ENCODE measurements around the gene NHLRC4.

NHLRC4 gene

GRCh38 chr16:533391-534123 lies 33.2 kb upstream of the NHLRC4 start:
- no peaks in the 10 kb centered on the region for H3K9me3 ChIP-seq (ENCODE audit: control insufficient read depth in 2 of 2, low read length in 2 of 2)
- no peak overlapping the region for H3K4me3 ChIP-seq (ENCODE audit: low read length in 2 of 2)
- no peak overlapping the region for H3K9ac ChIP-seq (ENCODE audit: low read length in 2 of 2)
- H3K36me3 ChIP-seq (ENCODE audit: control insufficient read depth in 2 of 2, insufficient read depth in 2 of 2, low read length in 2 of 2) = peaks cover 3 to 5% of the 10 kb centered on the region in 2 donors
- H3K4me1 ChIP-seq (ENCODE audit: control insufficient read depth, insufficient read depth, low read length) = peaks cover 17% of the 10 kb centered on the region
- H3K27ac ChIP-seq (ENCODE audit: low read length) = no peak overlapping the region
- no peaks in the 10 kb centered on the region for H3K27me3 ChIP-seq (ENCODE audit: control insufficient read depth in 1 of 2, insufficient read depth in 2 of 2, low read length in 2 of 2)

- no peaks in the 10 kb centered on the region for H3K9me3 ChIP-seq (ENCODE audit: control insufficient read depth in 2 of 2, low read length in 2 of 2)
- no peak overlapping the region for H3K27ac ChIP-seq (ENCODE audit: low read length)
- H3K9ac ChIP-seq (ENCODE audit: low read length in 2 of 2) = no peak overlapping the region
- no peak overlapping the region for H3K4me3 ChIP-seq (ENCODE audit: low read length in 2 of 2)
- H3K27me3 ChIP-seq (ENCODE audit: control insufficient read depth in 1 of 2, insufficient read depth in 2 of 2, low read length in 2 of 2) = no peaks in the 10 kb centered on the region
- H3K36me3 ChIP-seq (ENCODE audit: control insufficient read depth in 2 of 2, insufficient read depth in 2 of 2, low read length in 2 of 2) = peaks cover 3 to 5% of the 10 kb centered on the region in 2 donors
- peaks cover 11% of the 10 kb centered on the region for H3K4me1 ChIP-seq (ENCODE audit: control insufficient read depth, insufficient read depth, low read length)
These were observed 32.7 kb upstream of the NHLRC4 start for GRCh38 chr16:534135-534534.

GRCh38 chr16:534856-535445 lies 31.9 kb upstream of the NHLRC4 start:
- Histone ChIP-seq H3K4me1 (ENCODE audit: control insufficient read depth, insufficient read depth, low read length) (peaks cover 3% of the 10 kb centered on the region), H3K9ac (ENCODE audit: low read length in 2 of 2) (no peak overlapping the region)

GRCh38 chr16:535446-536405 lies 31.1 kb upstream of the NHLRC4 start:
- Histone ChIP-seq H3K36me3 (ENCODE audit: control insufficient read depth in 2 of 2, insufficient read depth in 2 of 2, low read length in 2 of 2) (peaks cover 3 to 5% of the 10 kb centered on the region in 2 donors), H3K4me1 (ENCODE audit: control insufficient read depth, insufficient read depth, low read length) (no peaks in the 10 kb centered on the region), H3K4me3 (ENCODE audit: low read length in 2 of 2) (no peak overlapping the region), H3K27ac (ENCODE audit: low read length) (no peak overlapping the region), H3K9me3 (ENCODE audit: control insufficient read depth in 2 of 2, low read length in 2 of 2) (no peaks in the 10 kb centered on the region), H3K9ac (ENCODE audit: low read length in 2 of 2) (no peak overlapping the region), H3K27me3 (ENCODE audit: control insufficient read depth in 1 of 2, insufficient read depth in 2 of 2, low read length in 2 of 2) (no peaks in the 10 kb centered on the region)

More at GRCh38 chr16:534856-535445, 31.9 kb upstream of the NHLRC4 start:
- H3K36me3 ChIP-seq (ENCODE audit: control insufficient read depth in 2 of 2, insufficient read depth in 2 of 2, low read length in 2 of 2) = peaks cover 3 to 5% of the 10 kb centered on the region in 2 donors
- no peak overlapping the region for H3K27ac ChIP-seq (ENCODE audit: low read length)
- H3K27me3 ChIP-seq (ENCODE audit: control insufficient read depth in 1 of 2, insufficient read depth in 2 of 2, low read length in 2 of 2) = no peaks in the 10 kb centered on the region
- H3K4me3 ChIP-seq (ENCODE audit: low read length in 2 of 2) = no peak overlapping the region
- H3K9me3 ChIP-seq (ENCODE audit: control insufficient read depth in 2 of 2, low read length in 2 of 2) = no peaks in the 10 kb centered on the region

GRCh38 chr16:536746-537145 lies 30.1 kb upstream of the NHLRC4 start:
- H3K9me3 ChIP-seq (ENCODE audit: control insufficient read depth in 2 of 2, low read length in 2 of 2) = no peaks in the 10 kb centered on the region
- H3K9ac ChIP-seq (ENCODE audit: low read length in 2 of 2) = no peak overlapping the region
- H3K4me1 ChIP-seq (ENCODE audit: control insufficient read depth, insufficient read depth, low read length) = no peaks in the 10 kb centered on the region
- peaks cover 3 to 5% of the 10 kb centered on the region in 2 donors for H3K36me3 ChIP-seq (ENCODE audit: control insufficient read depth in 2 of 2, insufficient read depth in 2 of 2, low read length in 2 of 2)
- no peak overlapping the region for H3K27ac ChIP-seq (ENCODE audit: low read length)
- no peaks in the 10 kb centered on the region for H3K27me3 ChIP-seq (ENCODE audit: control insufficient read depth in 1 of 2, insufficient read depth in 2 of 2, low read length in 2 of 2)
- no peak overlapping the region for H3K4me3 ChIP-seq (ENCODE audit: low read length in 2 of 2)

- H3K36me3 ChIP-seq (ENCODE audit: control insufficient read depth in 2 of 2, insufficient read depth in 2 of 2, low read length in 2 of 2) = peaks cover 3 to 5% of the 10 kb centered on the region in 2 donors
- no peak overlapping the region for H3K27ac ChIP-seq (ENCODE audit: low read length)
- no peak overlapping the region for H3K9ac ChIP-seq (ENCODE audit: low read length in 2 of 2)
- H3K4me1 ChIP-seq (ENCODE audit: control insufficient read depth, insufficient read depth, low read length) = no peaks in the 10 kb centered on the region
- H3K9me3 ChIP-seq (ENCODE audit: control insufficient read depth in 2 of 2, low read length in 2 of 2) = no peaks in the 10 kb centered on the region
- H3K27me3 ChIP-seq (ENCODE audit: control insufficient read depth in 1 of 2, insufficient read depth in 2 of 2, low read length in 2 of 2) = no peaks in the 10 kb centered on the region
- no peak overlapping the region for H3K4me3 ChIP-seq (ENCODE audit: low read length in 2 of 2)
These were observed 29.1 kb upstream of the NHLRC4 start for GRCh38 chr16:537415-538335.

GRCh38 chr16:539901-540530 lies 26.8 kb upstream of the NHLRC4 start:
- H3K27me3 ChIP-seq (ENCODE audit: control insufficient read depth in 1 of 2, insufficient read depth in 2 of 2, low read length in 2 of 2) = no peaks in the 10 kb centered on the region
- H3K27ac ChIP-seq (ENCODE audit: low read length) = no peak overlapping the region
- no peaks in the 10 kb centered on the region for H3K9me3 ChIP-seq (ENCODE audit: control insufficient read depth in 2 of 2, low read length in 2 of 2)
- no peaks in the 10 kb centered on the region for H3K4me1 ChIP-seq (ENCODE audit: control insufficient read depth, insufficient read depth, low read length)
- H3K36me3 ChIP-seq (ENCODE audit: control insufficient read depth in 2 of 2, insufficient read depth in 2 of 2, low read length in 2 of 2) = peaks cover 3 to 5% of the 10 kb centered on the region in 2 donors
- H3K9ac ChIP-seq (ENCODE audit: low read length in 2 of 2) = no peak overlapping the region
- no peak overlapping the region for H3K4me3 ChIP-seq (ENCODE audit: low read length in 2 of 2)

- Histone ChIP-seq H3K27ac (ENCODE audit: low read length) (no peak overlapping the region), H3K9ac (ENCODE audit: low read length in 2 of 2) (no peak overlapping the region), H3K36me3 (ENCODE audit: control insufficient read depth in 2 of 2, insufficient read depth in 2 of 2, low read length in 2 of 2) (peaks cover 3 to 5% of the 10 kb centered on the region in 2 donors)
These were observed 26.0 kb upstream of the NHLRC4 start for GRCh38 chr16:540645-541340.

GRCh38 chr16:543301-544164 lies 23.3 kb upstream of the NHLRC4 start:
- Histone ChIP-seq H3K9me3 (ENCODE audit: control insufficient read depth in 2 of 2, low read length in 2 of 2) (no peaks in the 10 kb centered on the region), H3K27ac (ENCODE audit: low read length) (no peak overlapping the region), H3K27me3 (ENCODE audit: control insufficient read depth in 1 of 2, insufficient read depth in 2 of 2, low read length in 2 of 2) (no peaks in the 10 kb centered on the region), H3K4me1 (ENCODE audit: control insufficient read depth, insufficient read depth, low read length) (no peaks in the 10 kb centered on the region), H3K9ac (ENCODE audit: low read length in 2 of 2) (no peak overlapping the region), H3K4me3 (ENCODE audit: low read length in 2 of 2) (no peak overlapping the region), H3K36me3 (ENCODE audit: control insufficient read depth in 2 of 2, insufficient read depth in 2 of 2, low read length in 2 of 2) (peaks cover 0 to 2% of the 10 kb centered on the region in 2 donors)

More at GRCh38 chr16:540645-541340, 26.0 kb upstream of the NHLRC4 start:
- Histone ChIP-seq H3K27me3 (ENCODE audit: control insufficient read depth in 1 of 2, insufficient read depth in 2 of 2, low read length in 2 of 2) (no peaks in the 10 kb centered on the region), H3K9me3 (ENCODE audit: control insufficient read depth in 2 of 2, low read length in 2 of 2) (no peaks in the 10 kb centered on the region), H3K4me3 (ENCODE audit: low read length in 2 of 2) (no peak overlapping the region), H3K4me1 (ENCODE audit: control insufficient read depth, insufficient read depth, low read length) (no peaks in the 10 kb centered on the region)

All from stomach smooth muscle (tissue), 2 donors.